ENCODE data around the gene PON2. TPM values are rescaled to one million over a fixed set of nuclear protein-coding genes. Genes with fewer than 3 reads are reported as not detected.
A peak's percentile ranks its signal among the peaks of the same experiment; 100 is the strongest.

Gene PON2
- total RNA-seq, 1 experiment from 2014 or later: 44.0 TPM

- no peaks in the 10 kb centered on the region for H3K36me3 ChIP-seq (ENCODE audit: control insufficient read depth in 1 of 2, insufficient read depth in 2 of 2, low read length in 2 of 2)
- ATAC-seq (no peak), DNase-seq (ENCODE audit: low read depth, low spot score) (no peak)
- no peaks in the 10 kb centered on the region for H3K79me2 ChIP-seq (ENCODE audit: insufficient read depth, low read length)
- no peaks in the 10 kb centered on the region for H3K27me3 ChIP-seq (ENCODE audit: insufficient read depth, low read length)
- H3K4me3 ChIP-seq (replicated peaks in 1 of 2; ENCODE audit: low read depth in 1 of 2, low read length in 2 of 2): no peak overlapping the region
- no peak overlapping the region for H3K4me2 ChIP-seq (ENCODE audit: low read length)
- intact Hi-C loops (cut with micrococcal nuclease): no loop called here
- no TSS peak for BruUV-seq (replicated peaks)
- no peaks in the 10 kb centered on the region for H3K9me3 ChIP-seq (ENCODE audit: control insufficient read depth in 1 of 2, insufficient read depth in 1 of 2, low read depth in 1 of 2, low read length in 2 of 2)
- ChIA-PET POLR2A (no interaction called here), RAD21 (ENCODE audit: low non-redundant PET in 1 of 2, low total read pairs in 2 of 2, uncharacterized antibody in 2 of 2, unreplicated experiment in 2 of 2) (no interaction called here), CTCF (no interaction called here)
- TF ChIP-seq SP1 (IDR thresholded peaks at IDR 0.05; ENCODE audit: low read depth) (no peak), POLR2AphosphoS5 (IDR thresholded peaks at IDR 0.05; ENCODE audit: low read depth, low read length) (no peak), FOSL1 (IDR thresholded peaks at IDR 0.05; ENCODE audit: low read depth) (no peak), POLR2A (IDR thresholded peaks at IDR 0.05; ENCODE audit: borderline replicate concordance, extremely low read depth, insufficient read depth, insufficient read length) (no peak), ATF3 (IDR thresholded peaks at IDR 0.05) (no peak), RAD21 (IDR thresholded peaks at IDR 0.05; ENCODE audit: low read depth) (no peak), ELF1 (IDR thresholded peaks at IDR 0.05; ENCODE audit: borderline replicate concordance, low read depth) (no peak), YY1 (IDR thresholded peaks at IDR 0.05; ENCODE audit: extremely low read depth, insufficient replicate concordance, low read depth, low read length) (no peak), EGR1 (IDR thresholded peaks at IDR 0.05; ENCODE audit: low read depth) (no peak), EZH2 (IDR thresholded peaks at IDR 0.05) (no peak)
- TF ChIP-seq, protein P1, sequence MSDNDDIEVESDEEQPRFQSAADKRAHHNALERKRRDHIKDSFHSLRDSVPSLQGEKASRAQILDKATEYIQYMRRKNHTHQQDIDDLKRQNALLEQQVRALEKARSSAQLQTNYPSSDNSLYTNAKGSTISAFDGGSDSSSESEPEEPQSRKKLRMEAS (IDR thresholded peaks at IDR 0.05): no peak
- no peak overlapping the region for H3K27ac ChIP-seq (ENCODE audit: low read depth, low read length)
- no peak overlapping the region for H2AFZ ChIP-seq (ENCODE audit: low read depth, low read length, poor library complexity, severe bottlenecking)
- no peaks in the 10 kb centered on the region for H3K9me2 ChIP-seq (ENCODE audit: insufficient read depth)
- H4K20me1 ChIP-seq (ENCODE audit: insufficient read depth): no peaks in the 10 kb centered on the region
- no peak overlapping the region for H3K9ac ChIP-seq (ENCODE audit: low read length)
- no peaks in the 10 kb centered on the region for H3K4me1 ChIP-seq (ENCODE audit: control insufficient read depth in 1 of 2, insufficient read depth in 2 of 2, low read length in 2 of 2)
Observed at GRCh38 chr7:95375591-95376257, 59.1 kb downstream of the PON2 start.

DNA sequence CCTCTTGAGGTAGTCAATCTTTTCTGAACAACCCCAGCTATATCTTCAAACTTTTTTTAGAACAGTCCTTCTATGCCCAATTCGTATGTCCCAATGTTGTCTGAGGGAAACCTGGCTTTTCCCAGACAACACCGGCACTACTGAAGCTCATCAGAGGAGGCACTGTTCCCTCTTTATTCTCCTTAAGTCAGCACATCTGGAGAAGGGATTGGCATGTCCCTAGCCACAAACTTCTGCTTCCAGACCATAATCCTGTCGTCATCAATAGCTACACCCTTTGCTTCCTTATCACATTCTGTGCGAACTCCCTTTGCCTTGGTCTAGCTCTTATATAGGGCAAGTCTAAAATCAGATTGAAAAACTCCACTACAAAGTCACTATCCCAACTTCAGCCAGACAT lies 61.5 kb downstream of the PON2 start:
- no peaks in the 10 kb centered on the region for H3K9me2 ChIP-seq (ENCODE audit: insufficient read depth)
- DNase-seq (ENCODE audit: low read depth, low spot score) (no peak), ATAC-seq (no peak)
- no peaks in the 10 kb centered on the region for H3K27me3 ChIP-seq (ENCODE audit: insufficient read depth, low read length)
- ChIA-PET RAD21 (ENCODE audit: low non-redundant PET in 1 of 2, low total read pairs in 2 of 2, uncharacterized antibody in 2 of 2, unreplicated experiment in 2 of 2) (no interaction called here), POLR2A (no interaction called here), CTCF (no interaction called here)
- H3K4me1 ChIP-seq (ENCODE audit: control insufficient read depth in 1 of 2, insufficient read depth in 2 of 2, low read length in 2 of 2): no peaks in the 10 kb centered on the region
- H3K4me2 ChIP-seq (ENCODE audit: low read length): no peak overlapping the region
- no TSS peak for BruUV-seq (replicated peaks)
- intact Hi-C loops (cut with micrococcal nuclease): no loop called here
- H3K36me3 ChIP-seq (ENCODE audit: control insufficient read depth in 1 of 2, insufficient read depth in 2 of 2, low read length in 2 of 2): no peaks in the 10 kb centered on the region
- no peaks in the 10 kb centered on the region for H4K20me1 ChIP-seq (ENCODE audit: insufficient read depth)
- no peak overlapping the region for H2AFZ ChIP-seq (ENCODE audit: low read depth, low read length, poor library complexity, severe bottlenecking)
- TF ChIP-seq ATF3 (IDR thresholded peaks at IDR 0.05): no peak
- peak in 1 of 3 experiments; percentile 28; a peak in 1 of 6 replicates for TF ChIP-seq CTCF (IDR thresholded peaks at IDR 0.05 in 2 of 3, conservative IDR thresholded peaks at IDR 0.05 in 1 of 3; ENCODE audit: borderline replicate concordance in 1 of 3, insufficient read depth in 1 of 3, low read depth in 2 of 3, low read length in 2 of 3)
- TF ChIP-seq POLR2A (IDR thresholded peaks at IDR 0.05; ENCODE audit: borderline replicate concordance, extremely low read depth, insufficient read depth, insufficient read length): no peak
- TF ChIP-seq RAD21 (IDR thresholded peaks at IDR 0.05; ENCODE audit: low read depth): no peak
- TF ChIP-seq ZFX (IDR thresholded peaks at IDR 0.05): no peak
- TF ChIP-seq, protein P1 (IDR thresholded peaks at IDR 0.05): no peak
- TF ChIP-seq CBX3 (IDR thresholded peaks at IDR 0.05; ENCODE audit: low read depth): no peak
- TF ChIP-seq EZH2phosphoT487 (IDR thresholded peaks at IDR 0.05; ENCODE audit: borderline replicate concordance): no peak
- H3K79me2 ChIP-seq (ENCODE audit: insufficient read depth, low read length): no peaks in the 10 kb centered on the region
- no peak overlapping the region for H3K4me3 ChIP-seq (replicated peaks in 1 of 2; ENCODE audit: low read depth in 1 of 2, low read length in 2 of 2)
- H3K9ac ChIP-seq (ENCODE audit: low read length): no peak overlapping the region
- no peaks in the 10 kb centered on the region for H3K9me3 ChIP-seq (ENCODE audit: control insufficient read depth in 1 of 2, insufficient read depth in 1 of 2, low read depth in 1 of 2, low read length in 2 of 2)
- no peak overlapping the region for H3K27ac ChIP-seq (ENCODE audit: low read depth, low read length)

All from HCT116 (cell line).